ENCODE results near the gene APMAP.
"Not testable (repeated sequence)": the region's sequence is repeated elsewhere in the genome, so short reads cannot be mapped to it uniquely, and the experiment has no call there.

- TF ChIP-seq USF1 (IDR thresholded peaks at IDR 0.05; ENCODE audit: borderline replicate concordance, low read depth); RFX5 (IDR thresholded peaks at IDR 0.05; ENCODE audit: low read length); EP300 (IDR thresholded peaks at IDR 0.05; ENCODE audit: borderline replicate concordance in 1 of 2, low read depth in 1 of 2, low read length in 1 of 2); CHD2 (IDR thresholded peaks at IDR 0.05; ENCODE audit: low read length, partially characterized antibody); MEF2A (IDR thresholded peaks at IDR 0.05; ENCODE audit: borderline replicate concordance, low read depth); RXRA (IDR thresholded peaks at IDR 0.05; ENCODE audit: borderline replicate concordance, low read depth); EZH2phosphoT487 (IDR thresholded peaks at IDR 0.05; ENCODE audit: borderline replicate concordance, low read depth); CTCF (IDR thresholded peaks at IDR 0.05); MAX (IDR thresholded peaks at IDR 0.05; ENCODE audit: low read depth); RAD21 (IDR thresholded peaks at IDR 0.05; ENCODE audit: low read length); REST (IDR thresholded peaks at IDR 0.05; ENCODE audit: low read depth, low read length): not testable (repeated sequence)
These were observed 63.3 kb downstream of the APMAP start for GRCh38 chr20:24929259-24929658.
